Left ventricle myocardium inferior (tissue), 1 donor: ENCODE measurements around the gene TBX18. TPM values are rescaled to one million over a fixed set of nuclear protein-coding genes. Genes with fewer than 3 reads are reported as not detected.

Source experiments
- DNase-seq: peaks from one replicate; pipeline ENCODE4 v3.0.0-alpha.2; 2020
- H3K27ac ChIP-seq: fragments of 200-600 bp; replicated peaks from 2 replicates; pipeline ENCODE4 v1.8.0; 2021
- H3K27me3 ChIP-seq: fragments of 200-600 bp; 2 replicates; pipeline ENCODE4 v1.8.0; 2021; ENCODE audit warnings: low read depth
- H3K36me3 ChIP-seq: fragments of 200-600 bp; 2 replicates; pipeline ENCODE4 v1.8.0; 2021
- H3K4me1 ChIP-seq: fragments of 200-600 bp; 2 replicates; pipeline ENCODE4 v1.8.0; 2021
- H3K4me3 ChIP-seq: fragments of 200-600 bp; 2 replicates; pipeline ENCODE4 v1.8.0; 2021; ENCODE audit warnings: mild to moderate bottlenecking, moderate library complexity
- H3K9me3 ChIP-seq: fragments of 200-600 bp; replicated peaks from 2 replicates; pipeline ENCODE4 v1.8.0; 2021
- intact Hi-C: fragments of 100-400 bp; cut with micrococcal nuclease; formaldehyde crosslinking; loops from one replicate; pipeline ENCODE4 v1.11.0; 2022
- total RNA-seq: library from RNA; stranded (reverse); fragmentation: NEBNext Ultra II Directional; extraction: Animal tissue kit (Norgen Biotek cat#: 25700); gene quantifications from one replicate; pipeline ENCODE4 v1.2.1, GENCODE V29; 2021
- TF ChIP-seq, protein P1 (sequence below): fragments of 200-600 bp; IDR thresholded peaks from 2 replicates; pipeline ENCODE4 v1.8.0; 2021; ENCODE audit warnings: antibody characterized with exemption, mild to moderate bottlenecking, borderline replicate concordance
- donor health status: DM: no; HTN: yes; CAD: no; lungs with severe emphysema.

Gene TBX18
- total RNA-seq, 1 donor from 2014 or later = 3.5 TPM

DNA sequence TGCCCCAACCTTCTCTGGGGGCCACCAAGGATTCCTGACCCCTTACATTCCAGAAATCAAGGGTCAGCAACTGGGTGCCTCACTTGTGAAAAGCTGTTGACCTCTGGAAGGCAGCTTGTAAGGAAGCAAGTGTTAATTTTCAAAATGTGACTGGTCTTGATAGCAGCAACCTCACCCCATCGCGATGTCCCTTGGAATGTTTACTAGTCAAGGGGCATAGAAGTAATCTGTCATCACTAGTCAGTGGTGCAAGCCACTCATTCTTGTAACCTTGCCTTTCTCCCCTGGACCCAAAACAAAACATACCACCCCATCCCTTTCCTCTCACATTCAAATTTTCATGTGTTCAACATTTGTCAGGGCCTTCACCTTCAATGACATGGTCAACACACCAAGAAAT, 30.5 kb downstream of the TBX18 start:
- no peaks in the 10 kb centered on the region for H3K4me1 ChIP-seq
- TF ChIP-seq, protein P1, sequence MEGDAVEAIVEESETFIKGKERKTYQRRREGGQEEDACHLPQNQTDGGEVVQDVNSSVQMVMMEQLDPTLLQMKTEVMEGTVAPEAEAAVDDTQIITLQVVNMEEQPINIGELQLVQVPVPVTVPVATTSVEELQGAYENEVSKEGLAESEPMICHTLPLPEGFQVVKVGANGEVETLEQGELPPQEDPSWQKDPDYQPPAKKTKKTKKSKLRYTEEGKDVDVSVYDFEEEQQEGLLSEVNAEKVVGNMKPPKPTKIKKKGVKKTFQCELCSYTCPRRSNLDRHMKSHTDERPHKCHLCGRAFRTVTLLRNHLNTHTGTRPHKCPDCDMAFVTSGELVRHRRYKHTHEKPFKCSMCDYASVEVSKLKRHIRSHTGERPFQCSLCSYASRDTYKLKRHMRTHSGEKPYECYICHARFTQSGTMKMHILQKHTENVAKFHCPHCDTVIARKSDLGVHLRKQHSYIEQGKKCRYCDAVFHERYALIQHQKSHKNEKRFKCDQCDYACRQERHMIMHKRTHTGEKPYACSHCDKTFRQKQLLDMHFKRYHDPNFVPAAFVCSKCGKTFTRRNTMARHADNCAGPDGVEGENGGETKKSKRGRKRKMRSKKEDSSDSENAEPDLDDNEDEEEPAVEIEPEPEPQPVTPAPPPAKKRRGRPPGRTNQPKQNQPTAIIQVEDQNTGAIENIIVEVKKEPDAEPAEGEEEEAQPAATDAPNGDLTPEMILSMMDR = no peak
- no peak for DNase-seq
- no peaks in the 10 kb centered on the region for H3K9me3 ChIP-seq
- no peak overlapping the region for H3K4me3 ChIP-seq
- intact Hi-C loops = no loop called here
- H3K27ac ChIP-seq = no peak overlapping the region
- no peaks in the 10 kb centered on the region for H3K27me3 ChIP-seq
- no peaks in the 10 kb centered on the region for H3K36me3 ChIP-seq

DNA sequence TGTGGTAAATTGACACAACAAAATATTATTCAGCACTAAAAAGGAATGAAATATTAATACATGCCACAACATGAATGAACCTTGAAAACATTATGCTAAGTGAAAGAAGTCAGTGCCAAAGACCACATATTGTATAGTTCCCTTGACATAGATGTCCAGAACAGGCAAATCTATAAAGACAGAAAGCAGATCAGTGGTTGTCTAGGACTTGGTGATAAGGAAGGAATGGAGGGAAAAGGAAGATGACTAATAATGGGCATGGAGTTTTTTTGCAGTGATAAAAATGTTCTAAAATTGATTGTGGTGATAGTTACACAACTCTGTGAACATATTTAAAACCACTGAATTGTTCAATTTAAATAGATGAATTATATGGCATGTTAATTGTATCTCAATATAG, 32.5 kb downstream of the TBX18 start:
- Histone ChIP-seq H3K9me3 (no peaks in the 10 kb centered on the region), H3K27ac (no peak overlapping the region), H3K4me3 (no peak overlapping the region), H3K36me3 (no peaks in the 10 kb centered on the region), H3K4me1 (no peaks in the 10 kb centered on the region), H3K27me3 (no peaks in the 10 kb centered on the region)
- DNase-seq = no peak
- TF ChIP-seq, protein P1 = no peak
- intact Hi-C loops = no loop called here

DNA sequence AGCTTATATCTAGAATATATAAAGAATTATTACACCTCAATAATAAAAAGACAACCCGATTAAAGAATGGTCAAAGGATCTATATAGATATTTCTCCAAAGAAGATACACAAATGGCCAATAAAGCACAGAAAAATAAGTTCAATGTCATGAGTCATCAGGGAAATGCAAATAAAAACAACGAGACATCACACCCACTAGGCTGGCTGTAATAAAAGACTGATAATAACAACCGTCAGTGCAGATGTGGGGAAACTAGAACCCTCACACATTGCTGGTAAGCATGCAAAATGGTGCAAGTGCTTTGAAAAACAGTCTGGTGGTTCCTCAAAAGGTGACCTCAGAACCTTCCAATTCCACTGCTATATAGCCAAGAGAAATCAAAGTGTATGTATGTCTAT, 33.0 kb downstream of the TBX18 start:
- H3K27me3 ChIP-seq = no peaks in the 10 kb centered on the region
- TF ChIP-seq, protein P1 = no peak
- H3K36me3 ChIP-seq = no peaks in the 10 kb centered on the region
- H3K9me3 ChIP-seq = no peaks in the 10 kb centered on the region
- H3K4me3 ChIP-seq = no peak overlapping the region
- H3K27ac ChIP-seq = no peak overlapping the region
- intact Hi-C loops = no loop called here
- DNase-seq = no peak
- no peaks in the 10 kb centered on the region for H3K4me1 ChIP-seq

DNA sequence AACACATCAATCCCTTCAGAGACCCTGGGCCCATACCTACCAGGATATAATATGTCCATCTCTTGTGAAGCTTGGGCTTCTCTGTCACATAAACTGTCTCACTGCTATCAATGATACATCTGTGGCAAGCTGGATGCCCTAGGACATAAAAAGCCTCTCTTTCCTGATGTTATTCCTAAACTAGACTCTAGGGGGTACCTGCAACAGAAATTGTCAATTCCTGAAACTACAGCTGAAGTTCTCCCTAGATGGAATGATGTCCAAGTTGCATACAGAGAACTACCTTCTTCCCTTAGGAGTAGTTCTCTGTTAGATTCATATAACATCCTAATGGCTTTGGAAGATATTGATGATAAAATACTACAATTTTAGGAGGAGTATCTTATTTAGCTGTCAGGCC, 35.8 kb downstream of the TBX18 start:
- Histone ChIP-seq H3K9me3 (no peaks in the 10 kb centered on the region), H3K27me3 (no peaks in the 10 kb centered on the region), H3K4me3 (no peak overlapping the region), H3K27ac (no peak overlapping the region), H3K4me1 (no peaks in the 10 kb centered on the region), H3K36me3 (no peaks in the 10 kb centered on the region)
- intact Hi-C loops = no loop called here
- DNase-seq = no peak
- TF ChIP-seq, protein P1 = no peak

DNA sequence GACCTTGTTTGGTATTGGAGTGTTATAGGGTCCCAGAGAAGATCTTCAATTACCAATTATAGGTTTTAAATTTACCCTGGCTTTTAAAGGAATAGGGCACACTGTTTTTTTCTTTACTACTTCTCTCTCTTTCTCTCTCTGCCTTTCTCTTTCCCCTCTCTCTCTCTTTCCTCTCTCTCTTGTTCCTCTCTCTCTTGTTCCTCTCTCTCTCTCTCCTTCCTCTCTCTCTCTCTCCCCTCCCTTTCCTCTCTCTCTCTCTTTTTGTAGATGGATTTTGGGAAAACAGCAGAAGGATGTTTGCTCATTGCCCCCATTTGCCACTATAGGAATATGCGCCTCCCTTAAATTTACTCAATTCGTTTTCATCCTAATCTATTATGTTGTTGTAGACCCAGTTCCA, 45.2 kb downstream of the TBX18 start:
- TF ChIP-seq, protein P1 = no peak
- no peak for DNase-seq
- intact Hi-C loops = no loop called here

More for the DNA sequence above, 45.2 kb downstream of the TBX18 start:
- no peaks in the 10 kb centered on the region for H3K36me3 ChIP-seq
- no peaks in the 10 kb centered on the region for H3K27me3 ChIP-seq
- H3K4me1 ChIP-seq = no peaks in the 10 kb centered on the region
- no peak overlapping the region for H3K27ac ChIP-seq
- peaks cover 5% of the 10 kb centered on the region for H3K9me3 ChIP-seq
- H3K4me3 ChIP-seq = no peak overlapping the region
